Stimulated activated effector memory CD8-positive, alpha-beta T cell treated with anti-CD3 and anti-CD28 coated beads, Interleukin-12 subunit alpha, Interleukin-12 subunit beta, amount 100 ng/mL, for 72 hours (primary cell): Measurements from ENCODE around the gene SLC25A21.

Experiments used
- ATAC-seq: fragments of 150-1000 bp; cut with Tn5 transposase; 2 replicates; pipeline ENCODE4 v1.10.0; 2021
- DNase-seq, 2 donors: peaks; one replicate each; pipeline ENCODE4 v3.0.0; 2021 to 2022; ENCODE audit warnings: low spot score in 2 of 2
- H3K27ac Mint-ChIP-seq: one replicate; pipeline ENCODE4 v1.8.0; 2022; ENCODE audit warnings: mild to moderate bottlenecking, mixed read lengths
- H3K36me3 Mint-ChIP-seq: one replicate; pipeline ENCODE4 v1.8.0; 2022; ENCODE audit warnings: mild to moderate bottlenecking, mixed read lengths
- H3K4me1 Mint-ChIP-seq: one replicate; pipeline ENCODE4 v1.8.0; 2022; ENCODE audit warnings: mixed read lengths
- H3K4me3 Mint-ChIP-seq: one replicate; pipeline ENCODE4 v1.8.0; 2022; ENCODE audit warnings: mild to moderate bottlenecking, mixed read lengths
- H3K9me3 Mint-ChIP-seq: one replicate; pipeline ENCODE4 v1.8.0; 2022; ENCODE audit warnings: mixed read lengths

The SLC25A21 gene

GRCh38 chr14:37139710-37140109, 32.7 kb downstream of the SLC25A21 start:
- DNase-seq: no peak
- no peak for ATAC-seq
- Mint-ChIP-seq H3K27ac (no peak overlapping the region), H3K9me3 (peaks cover 3% of the 10 kb centered on the region), H3K4me3 (no peak overlapping the region), H3K36me3 (no peaks in the 10 kb centered on the region), H3K4me1 (no peaks in the 10 kb centered on the region)

GRCh38 chr14:37138898-37139297, 33.5 kb downstream of the SLC25A21 start:
- Mint-ChIP-seq H3K4me1 (no peaks in the 10 kb centered on the region), H3K9me3 (peaks cover 3% of the 10 kb centered on the region), H3K27ac (no peak overlapping the region), H3K4me3 (no peak overlapping the region), H3K36me3 (no peaks in the 10 kb centered on the region)
- DNase-seq: no peak
- ATAC-seq: no peak

DNA sequence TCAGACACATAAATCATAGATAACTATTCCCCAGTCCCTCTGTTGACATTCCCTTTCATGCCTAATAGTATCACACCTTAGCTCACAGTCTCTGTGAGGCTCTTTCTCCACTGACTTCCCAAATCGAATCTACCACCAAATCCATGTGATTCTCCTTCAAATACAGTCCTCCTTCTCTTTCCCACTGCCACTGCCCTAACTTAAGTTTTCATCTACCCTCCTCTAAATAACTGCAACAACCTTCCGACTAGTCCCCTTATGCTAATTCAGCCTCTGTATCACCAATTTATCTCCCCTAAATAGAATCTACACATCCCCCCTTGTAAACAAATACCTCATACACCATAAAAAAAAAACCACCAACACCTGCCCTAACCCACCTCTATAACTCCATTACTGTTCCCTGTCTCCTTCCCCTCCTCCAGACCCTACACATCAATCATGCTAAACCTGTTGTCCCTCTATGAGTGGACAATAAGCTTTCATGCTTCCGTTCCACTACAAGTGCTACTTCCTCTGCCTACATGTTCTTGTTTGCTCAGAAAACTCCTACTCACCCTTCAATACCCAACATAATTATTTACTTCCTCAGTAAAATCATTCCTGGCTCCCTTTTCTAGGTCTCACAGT, 39.0 kb downstream of the SLC25A21 start:
- DNase-seq (no peak), ATAC-seq (no peak)
- H3K27ac Mint-ChIP-seq: no peak overlapping the region
- no peaks in the 10 kb centered on the region for H3K36me3 Mint-ChIP-seq
- H3K9me3 Mint-ChIP-seq: peaks cover 13% of the 10 kb centered on the region
- no peaks in the 10 kb centered on the region for H3K4me1 Mint-ChIP-seq
- H3K4me3 Mint-ChIP-seq: no peak overlapping the region

DNA sequence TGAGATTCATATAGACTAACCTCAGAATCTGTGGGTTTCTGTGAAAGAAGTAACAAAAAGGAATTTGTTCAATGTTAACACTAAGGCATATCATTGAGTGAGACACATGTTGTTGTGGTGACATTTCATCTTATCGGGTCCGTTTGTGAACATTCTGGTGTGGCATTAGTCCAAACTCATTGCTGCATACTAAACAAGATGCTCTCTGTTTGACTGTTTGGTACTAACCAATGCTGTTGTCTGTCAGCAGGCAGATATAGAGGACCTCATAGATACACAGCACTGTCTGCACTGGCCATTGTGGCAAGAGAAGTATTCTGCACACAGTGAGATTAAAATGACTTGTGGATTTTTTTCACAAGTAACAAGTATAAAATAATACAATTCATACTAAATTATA, 41.2 kb downstream of the SLC25A21 start:
- peaks cover 13% of the 10 kb centered on the region for H3K9me3 Mint-ChIP-seq
- ATAC-seq (no peak), DNase-seq (no peak)
- H3K27ac Mint-ChIP-seq: no peak overlapping the region
- H3K4me1 Mint-ChIP-seq: no peaks in the 10 kb centered on the region
- no peak overlapping the region for H3K4me3 Mint-ChIP-seq
- H3K36me3 Mint-ChIP-seq: no peaks in the 10 kb centered on the region

GRCh38 chr14:37129047-37129446, 43.4 kb downstream of the SLC25A21 start:
- H3K27ac Mint-ChIP-seq: no peak overlapping the region
- H3K4me1 Mint-ChIP-seq: no peaks in the 10 kb centered on the region
- peaks cover 13% of the 10 kb centered on the region for H3K9me3 Mint-ChIP-seq
- ATAC-seq (no peak), DNase-seq (no peak)
- no peak overlapping the region for H3K4me3 Mint-ChIP-seq
- H3K36me3 Mint-ChIP-seq: no peaks in the 10 kb centered on the region

- ATAC-seq (no peak), DNase-seq (no peak)
- H3K36me3 Mint-ChIP-seq: no peaks in the 10 kb centered on the region
- peaks cover 3% of the 10 kb centered on the region for H3K9me3 Mint-ChIP-seq
- no peak overlapping the region for H3K4me3 Mint-ChIP-seq
- no peaks in the 10 kb centered on the region for H3K4me1 Mint-ChIP-seq
- H3K27ac Mint-ChIP-seq: no peak overlapping the region
These were observed 47.8 kb downstream of the SLC25A21 start for GRCh38 chr14:37124614-37125013.

DNA sequence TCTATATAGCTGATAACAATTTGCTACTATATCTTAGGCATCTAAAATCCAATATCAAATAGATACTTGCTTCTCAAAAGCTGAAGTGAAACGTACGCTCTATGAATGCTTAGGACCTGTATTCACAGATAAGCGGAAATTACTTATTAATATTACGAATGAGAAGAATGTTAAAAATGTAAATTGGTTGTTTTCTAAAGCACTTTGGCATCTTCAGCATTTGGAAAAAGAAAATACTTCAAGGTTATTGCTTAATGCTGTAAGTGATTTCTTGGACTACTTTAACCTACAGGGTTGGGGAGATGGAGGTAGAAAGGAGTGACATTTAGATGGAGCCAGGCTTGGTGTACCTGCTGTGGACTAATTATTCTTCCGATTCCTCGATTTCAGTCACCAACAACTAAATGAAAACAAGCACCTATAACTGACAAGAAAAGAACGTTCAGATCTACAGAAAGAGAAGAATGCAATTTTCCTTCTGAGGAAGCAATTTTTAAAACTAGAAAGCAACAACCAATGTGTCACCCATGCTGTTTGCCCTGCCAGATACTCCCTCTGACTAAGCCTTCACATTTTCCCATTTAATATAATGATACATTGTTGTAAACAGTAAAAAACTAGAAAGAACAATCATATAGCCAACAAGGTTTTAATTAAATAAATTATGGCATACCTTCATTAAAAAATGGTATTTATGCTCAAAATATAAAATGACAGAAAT, 49.3 kb downstream of the SLC25A21 start:
- DNase-seq (no peak), ATAC-seq (no peak)
- Mint-ChIP-seq H3K9me3 (peaks cover 3% of the 10 kb centered on the region), H3K27ac (no peak overlapping the region), H3K36me3 (no peaks in the 10 kb centered on the region), H3K4me3 (no peak overlapping the region), H3K4me1 (no peaks in the 10 kb centered on the region)

DNA sequence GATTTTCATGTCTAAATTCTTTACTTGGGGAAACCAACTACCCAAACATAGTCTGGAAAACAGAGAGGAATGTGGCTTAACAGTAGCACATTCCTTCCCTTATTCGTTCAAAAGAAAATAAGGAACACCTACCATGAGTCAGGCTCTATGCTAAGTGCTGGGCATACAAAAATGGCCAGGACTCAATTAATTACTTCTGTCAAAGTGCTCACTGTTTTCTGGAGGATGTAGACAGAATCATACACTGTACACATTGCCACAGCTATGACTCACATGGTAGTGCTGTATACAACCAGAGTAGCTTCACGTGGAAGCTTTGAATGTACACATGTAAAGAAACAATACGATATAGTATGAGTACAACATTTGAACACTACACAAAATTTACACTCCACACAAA, 50.1 kb downstream of the SLC25A21 start:
- H3K4me1 Mint-ChIP-seq: no peaks in the 10 kb centered on the region
- no peaks in the 10 kb centered on the region for H3K36me3 Mint-ChIP-seq
- H3K4me3 Mint-ChIP-seq: no peak overlapping the region
- ATAC-seq (no peak), DNase-seq (no peak)
- H3K27ac Mint-ChIP-seq: no peak overlapping the region
- H3K9me3 Mint-ChIP-seq: peaks cover under 1% of the 10 kb centered on the region

DNA sequence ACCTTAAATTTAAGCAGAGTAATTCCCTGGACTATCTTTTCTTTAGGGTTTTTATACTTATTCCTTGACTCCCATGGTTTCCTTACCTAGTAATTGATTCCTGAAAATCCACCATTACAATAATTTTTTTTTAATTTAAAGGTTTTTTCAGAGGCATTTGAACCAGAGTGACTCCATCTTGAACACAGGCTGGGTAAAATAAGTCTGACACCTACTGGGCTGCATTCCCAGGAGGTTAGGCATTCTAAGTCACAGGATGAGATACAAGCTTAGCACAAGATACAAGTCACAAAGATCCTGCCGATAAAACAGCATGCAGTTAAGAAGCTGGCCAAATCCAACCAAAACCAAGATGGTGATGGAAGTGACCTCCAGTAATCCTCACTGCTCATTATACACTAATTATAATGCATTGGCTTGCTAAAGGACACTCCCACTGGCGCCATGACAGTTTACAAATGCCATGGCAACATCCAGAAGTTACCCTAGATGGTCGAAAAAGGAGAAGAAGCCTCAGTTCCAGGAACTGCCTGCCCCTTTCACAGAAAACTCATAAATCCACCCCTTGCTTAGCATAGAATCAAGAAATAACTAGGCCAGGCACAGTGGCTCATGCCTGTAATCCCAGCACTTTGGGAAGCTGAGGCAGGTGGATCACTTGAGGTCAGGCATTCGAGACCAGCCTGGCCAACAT, 53.6 kb downstream of the SLC25A21 start:
- H3K4me1 Mint-ChIP-seq: no peaks in the 10 kb centered on the region
- DNase-seq: no peak
- H3K27ac Mint-ChIP-seq: no peak overlapping the region
- no peak overlapping the region for H3K4me3 Mint-ChIP-seq
- H3K9me3 Mint-ChIP-seq: peaks cover 2% of the 10 kb centered on the region
- no peak for ATAC-seq
- no peaks in the 10 kb centered on the region for H3K36me3 Mint-ChIP-seq

DNA sequence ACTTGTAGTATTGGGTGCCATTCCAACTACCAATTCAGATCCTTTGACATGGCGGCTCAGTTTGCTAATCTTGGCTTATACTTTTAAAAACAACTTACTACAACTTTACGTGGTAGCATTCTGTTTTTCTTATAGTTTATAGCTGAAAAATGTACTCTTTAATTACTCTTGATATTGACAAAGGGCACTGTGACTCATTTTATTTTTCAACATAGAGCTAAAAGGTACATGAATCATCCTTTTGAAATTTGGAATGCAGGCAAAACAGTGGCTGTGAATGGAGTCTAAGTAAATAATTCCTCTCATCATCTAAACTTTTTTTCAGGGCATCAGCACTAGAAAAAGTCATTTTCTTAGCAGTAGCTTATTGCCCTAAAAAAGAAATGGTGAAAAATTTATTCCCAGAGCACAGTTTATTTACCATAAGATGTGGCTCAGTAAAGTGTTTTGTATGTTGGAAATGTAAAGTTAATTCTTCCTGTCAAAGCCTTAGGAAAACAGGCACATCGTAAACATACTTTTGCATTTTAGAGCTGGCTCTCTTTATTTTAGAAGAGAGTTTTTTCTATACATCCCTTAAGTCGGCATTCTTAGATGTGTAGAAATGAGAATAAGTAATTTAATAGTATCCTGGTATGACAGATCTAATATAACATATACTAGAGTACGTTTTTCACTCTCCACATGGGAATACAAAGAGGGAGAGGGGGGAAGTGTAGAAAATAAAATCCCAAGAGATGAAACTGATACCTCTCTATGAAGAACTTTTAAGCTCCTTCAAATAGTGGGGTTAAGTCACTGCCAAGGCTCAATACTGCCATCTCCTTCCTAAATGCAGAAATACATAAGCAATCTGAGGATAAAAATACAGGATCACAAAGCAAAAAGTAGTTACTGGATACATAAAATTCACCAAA, 55.2 kb downstream of the SLC25A21 start:
- Mint-ChIP-seq H3K27ac (no peak overlapping the region), H3K36me3 (no peaks in the 10 kb centered on the region), H3K9me3 (peaks cover 5% of the 10 kb centered on the region), H3K4me3 (no peak overlapping the region), H3K4me1 (no peaks in the 10 kb centered on the region)
- ATAC-seq (no peak), DNase-seq (no peak)

GRCh38 chr14:37115406-37115805, 57.0 kb downstream of the SLC25A21 start:
- no peak overlapping the region for H3K4me3 Mint-ChIP-seq
- DNase-seq (no peak), ATAC-seq (no peak)
- H3K27ac Mint-ChIP-seq: no peak overlapping the region
- no peaks in the 10 kb centered on the region for H3K4me1 Mint-ChIP-seq
- peaks cover 8% of the 10 kb centered on the region for H3K9me3 Mint-ChIP-seq
- no peaks in the 10 kb centered on the region for H3K36me3 Mint-ChIP-seq

DNA sequence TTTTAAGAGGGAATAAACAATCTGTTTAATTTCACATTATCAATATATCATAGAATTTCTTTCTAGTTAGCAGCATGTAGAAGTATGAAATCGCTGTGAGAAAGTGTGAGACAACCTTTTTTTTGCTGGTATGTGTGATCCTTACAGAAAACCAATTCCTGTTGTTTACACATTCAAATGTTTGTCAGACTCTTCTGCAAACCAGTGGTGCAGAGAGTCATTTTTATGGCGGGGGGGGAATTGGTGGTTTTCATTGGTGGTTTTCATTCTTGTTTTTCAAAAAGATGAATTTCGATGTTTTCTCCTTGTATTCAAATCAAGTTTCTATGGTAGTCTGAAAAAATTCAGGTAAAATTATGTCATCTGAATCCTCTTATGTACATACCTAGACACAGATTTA, 57.8 kb downstream of the SLC25A21 start:
- no peaks in the 10 kb centered on the region for H3K36me3 Mint-ChIP-seq
- no peaks in the 10 kb centered on the region for H3K4me1 Mint-ChIP-seq
- H3K27ac Mint-ChIP-seq: no peak overlapping the region
- H3K4me3 Mint-ChIP-seq: no peak overlapping the region
- ATAC-seq (no peak), DNase-seq (no peak)
- H3K9me3 Mint-ChIP-seq: peaks cover 8% of the 10 kb centered on the region

GRCh38 chr14:37114002-37114401, 58.4 kb downstream of the SLC25A21 start:
- H3K27ac Mint-ChIP-seq: no peak overlapping the region
- H3K4me3 Mint-ChIP-seq: no peak overlapping the region
- ATAC-seq (no peak), DNase-seq (no peak)
- no peaks in the 10 kb centered on the region for H3K36me3 Mint-ChIP-seq
- peaks cover 10% of the 10 kb centered on the region for H3K9me3 Mint-ChIP-seq
- no peaks in the 10 kb centered on the region for H3K4me1 Mint-ChIP-seq

GRCh38 chr14:37098132-37098531, 74.3 kb downstream of the SLC25A21 start:
- Mint-ChIP-seq H3K9me3 (peaks cover 5% of the 10 kb centered on the region), H3K27ac (no peak overlapping the region), H3K36me3 (no peaks in the 10 kb centered on the region), H3K4me1 (no peaks in the 10 kb centered on the region), H3K4me3 (no peak overlapping the region)
- no peak for ATAC-seq
- DNase-seq: no peak

DNA sequence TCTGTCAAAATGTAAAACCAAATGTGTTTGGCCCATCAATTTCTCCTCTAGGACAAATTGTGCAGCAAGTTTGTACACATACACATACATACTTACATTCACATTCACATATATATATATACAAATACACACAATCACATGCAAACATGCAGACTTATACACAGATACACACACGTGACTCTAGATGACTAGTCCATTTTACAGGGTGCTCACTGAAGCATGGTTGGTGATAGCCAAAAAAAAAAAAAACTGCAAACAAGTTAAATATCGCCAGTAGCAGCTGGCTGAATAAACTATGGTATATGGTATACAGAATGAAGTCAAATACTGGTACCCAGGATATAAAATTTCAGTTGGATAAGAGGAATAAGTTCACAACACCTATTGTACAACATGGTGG, 77.9 kb downstream of the SLC25A21 start:
- H3K9me3 Mint-ChIP-seq: peaks cover 6% of the 10 kb centered on the region
- H3K4me3 Mint-ChIP-seq: no peak overlapping the region
- no peak for ATAC-seq
- no peaks in the 10 kb centered on the region for H3K36me3 Mint-ChIP-seq
- no peak for DNase-seq
- H3K27ac Mint-ChIP-seq: no peak overlapping the region
- H3K4me1 Mint-ChIP-seq: no peaks in the 10 kb centered on the region
